Measurements from ENCODE around the gene PLA1A. TPM values are rescaled to one million over a fixed set of nuclear protein-coding genes. Genes with fewer than 3 reads are reported as not detected.
"Not testable (repeated sequence)": the region's sequence is repeated elsewhere in the genome, so short reads cannot be mapped to it uniquely, and the experiment has no call there.

The PLA1A gene
- polyA plus RNA-seq, 3 donors = 0.36 TPM; not detected in 2

GRCh38 chr3:119676771-119677640, 79.3 kb downstream of the PLA1A start, which contains the start of gene COX17:
Gene COX17 (minus strand): TSS chr3:119677406. CDS start chr3:119677310, 96 bp downstream.
- Histone ChIP-seq H3K4me2 (replicated peaks; ENCODE audit: extremely low read depth, low read length, poor library complexity, severe bottlenecking) (peak within 1 kb of the TSS; percentile 75), H4K20me1 (ENCODE audit: insufficient read depth, low read length) (no peaks in the 10 kb centered on the region), H2AFZ (ENCODE audit: insufficient read depth, low read depth, low read length, poor library complexity, severe bottlenecking) (peak within 1 kb of the TSS; percentile 88), H3K4me3 (replicated peaks in 1 of 3; ENCODE audit: low read depth in 2 of 3, low read length in 3 of 3) (peak within 1 kb of the TSS; percentile 81 to 97 (median 89)), H3K27me3 (ENCODE audit: control insufficient read depth in 2 of 2, insufficient read depth in 2 of 2, low read length in 2 of 2) (no peaks in the 10 kb centered on the region), H3K4me1 (ENCODE audit: control insufficient read depth in 1 of 2, insufficient read depth in 2 of 2, low read length in 2 of 2) (peaks cover 9 to 20% of the 10 kb centered on the region in 2 donors), H3K79me2 (ENCODE audit: insufficient read depth, low read length) (peaks cover 33% of the 10 kb centered on the region), H3K36me3 (replicated peaks in 1 of 2; ENCODE audit: control insufficient read depth in 1 of 2, insufficient read depth in 2 of 2, low read length in 2 of 2) (peaks cover 31 to 37% of the 10 kb centered on the region in 2 donors), H3K9ac (ENCODE audit: insufficient read depth, low read length, poor library complexity, severe bottlenecking) (peak within 1 kb of the TSS; percentile 83), H3K27ac (ENCODE audit: low read depth in 1 of 2, low read length in 2 of 2) (peak within 1 kb of the TSS; percentile 94 to 98), H3K9me3 (replicated peaks in 1 of 2; ENCODE audit: control insufficient read depth in 1 of 2, insufficient read depth in 1 of 2, low read length in 2 of 2) (no peaks in the 10 kb centered on the region)
- DNase-seq = peak; percentile 95 to 97 (median 95)
- TF ChIP-seq CTCF (IDR thresholded peaks at IDR 0.05) = no peak
- Mint-ChIP-seq H3K4me3 (peak within 1 kb of the TSS; percentile 83 to 99), H3K27me3 (ENCODE audit: low read depth in 3 of 3) (no peaks in the 10 kb centered on the region), H3K4me1 (peaks cover 18% of the 10 kb centered on the region), H3K36me3 (peaks cover 33 to 34% of the 10 kb centered on the region in 2 donors), H3K27ac (peak within 1 kb of the TSS; percentile 97 to 100 (median 99)), H3K9me3 (no peaks in the 10 kb centered on the region)
- WGBS (ENCODE audit: insufficient coverage) = under 1% methylated on average over 32 of the region's 54 CpGs
- intact Hi-C loops (cut with micrococcal nuclease) = loop anchor here (2.0 to 10.0 kb wide), 4 partner anchors 40 to 212 kb away; partner anchors contain the start of genes TIMMDC1 (in 2 of the 2), POGLUT1 (in 1 of the 2) and TMEM39A (in 1 of the 2)

- no peaks in the 10 kb centered on the region for H4K20me1 ChIP-seq (ENCODE audit: insufficient read depth, low read length)
- H3K79me2 ChIP-seq (ENCODE audit: insufficient read depth, low read length) = peaks cover 29% of the 10 kb centered on the region
- no peaks in the 10 kb centered on the region for H3K9me3 ChIP-seq (replicated peaks in 1 of 2; ENCODE audit: control insufficient read depth in 1 of 2, insufficient read depth in 1 of 2, low read length in 2 of 2)
- Mint-ChIP-seq H3K4me3 (peak overlapping the region; percentile 80 to 99), H3K9me3 (no peaks in the 10 kb centered on the region), H3K27ac (peak overlapping the region; percentile 97 to 100 (median 99)), H3K36me3 (peaks cover 29% of the 10 kb centered on the region in 2 donors), H3K4me1 (peaks cover 18% of the 10 kb centered on the region), H3K27me3 (ENCODE audit: low read depth in 3 of 3) (no peaks in the 10 kb centered on the region)
- peaks cover 26 to 31% of the 10 kb centered on the region in 2 donors for H3K36me3 ChIP-seq (replicated peaks in 1 of 2; ENCODE audit: control insufficient read depth in 1 of 2, insufficient read depth in 2 of 2, low read length in 2 of 2)
- peak overlapping the region; percentile 94 to 98 for H3K27ac ChIP-seq (ENCODE audit: low read depth in 1 of 2, low read length in 2 of 2)
- no peaks in the 10 kb centered on the region for H3K27me3 ChIP-seq (ENCODE audit: control insufficient read depth in 2 of 2, insufficient read depth in 2 of 2, low read length in 2 of 2)
- H3K4me2 ChIP-seq (replicated peaks; ENCODE audit: extremely low read depth, low read length, poor library complexity, severe bottlenecking) = peak overlapping the region; percentile 75
- TF ChIP-seq CTCF (IDR thresholded peaks at IDR 0.05) = no peak
- WGBS (ENCODE audit: insufficient coverage) = 0% methylated on average over 5 of the region's 6 CpGs
- H3K4me1 ChIP-seq (ENCODE audit: control insufficient read depth in 1 of 2, insufficient read depth in 2 of 2, low read length in 2 of 2) = peaks cover 9 to 20% of the 10 kb centered on the region in 2 donors
- H3K9ac ChIP-seq (ENCODE audit: insufficient read depth, low read length, poor library complexity, severe bottlenecking) = peak overlapping the region; percentile 83
- intact Hi-C loops (cut with micrococcal nuclease) = loop anchor here (2.0 to 10.0 kb wide), 4 partner anchors 40 to 213 kb away; partner anchors contain the start of genes TIMMDC1 (in 2 of the 2), POGLUT1 (in 1 of the 2) and TMEM39A (in 1 of the 2)
- no peak for DNase-seq
- H3K4me3 ChIP-seq (replicated peaks in 1 of 3; ENCODE audit: low read depth in 2 of 3, low read length in 3 of 3) = peak overlapping the region; percentile 81 to 97 (median 89)
- H2AFZ ChIP-seq (ENCODE audit: insufficient read depth, low read depth, low read length, poor library complexity, severe bottlenecking) = peak overlapping the region; percentile 88
Observed at GRCh38 chr3:119677641-119677934, 79.9 kb downstream of the PLA1A start.

- Histone ChIP-seq H3K79me2 (ENCODE audit: insufficient read depth, low read length) (peaks cover 26% of the 10 kb centered on the region), H3K36me3 (replicated peaks in 1 of 2; ENCODE audit: control insufficient read depth in 1 of 2, insufficient read depth in 2 of 2, low read length in 2 of 2) (peaks cover 20 to 25% of the 10 kb centered on the region in 2 donors), H3K4me1 (ENCODE audit: control insufficient read depth in 1 of 2, insufficient read depth in 2 of 2, low read length in 2 of 2) (peaks cover 9 to 20% of the 10 kb centered on the region in 2 donors)
- peak overlapping the region in 3 of 7 donors; percentile 63 to 99 (median 64) for H3K27ac Mint-ChIP-seq
- intact Hi-C loops (cut with micrococcal nuclease) = loop anchor here (5.0 to 10.0 kb wide), 3 partner anchors 41 to 213 kb away; partner anchors contain the start of genes POGLUT1 (in 1 of the 2), TIMMDC1 (in 1 of the 2) and TMEM39A (in 1 of the 2)
- H3K27me3 Mint-ChIP-seq (ENCODE audit: low read depth in 3 of 3); H3K4me3 Mint-ChIP-seq; H3K27me3 ChIP-seq (ENCODE audit: control insufficient read depth in 2 of 2, insufficient read depth in 2 of 2, low read length in 2 of 2); H4K20me1 ChIP-seq (ENCODE audit: insufficient read depth, low read length); H3K9me3 ChIP-seq (replicated peaks in 1 of 2; ENCODE audit: control insufficient read depth in 1 of 2, insufficient read depth in 1 of 2, low read length in 2 of 2); H3K9ac ChIP-seq (ENCODE audit: insufficient read depth, low read length, poor library complexity, severe bottlenecking); DNase-seq; H3K4me3 ChIP-seq (replicated peaks in 1 of 3; ENCODE audit: low read depth in 2 of 3, low read length in 3 of 3); H2AFZ ChIP-seq (ENCODE audit: insufficient read depth, low read depth, low read length, poor library complexity, severe bottlenecking); H3K9me3 Mint-ChIP-seq; H3K4me2 ChIP-seq (replicated peaks; ENCODE audit: extremely low read depth, low read length, poor library complexity, severe bottlenecking); H3K27ac ChIP-seq (ENCODE audit: low read depth in 1 of 2, low read length in 2 of 2): not testable (repeated sequence)
- 100% methylated on average over 6 of the region's 10 CpGs for WGBS (ENCODE audit: insufficient coverage)
- H3K4me1 Mint-ChIP-seq = peaks cover 18% of the 10 kb centered on the region
- peaks cover 22 to 23% of the 10 kb centered on the region in 2 donors for H3K36me3 Mint-ChIP-seq
Observed at GRCh38 chr3:119678209-119678608, 80.5 kb downstream of the PLA1A start.
